C4-2B (cell line): ENCODE data around the gene EBF3.

Experiments used
- H3K27ac ChIP-seq: fragments of 450-650 bp; 2 replicates; pipeline ENCODE4 v1.5.1; 2017
- CTCF ChIP-seq: fragments of 450-650 bp; conservative IDR thresholded peaks from 2 replicates; pipeline ENCODE4 v1.5.1; 2017; ENCODE audit warnings: mild to moderate bottlenecking
- ZFX ChIP-seq: fragments of 450-650 bp; IDR thresholded peaks from 2 replicates; pipeline ENCODE4 v1.6.1; 2017

Gene EBF3

GRCh38 chr10:129793479-129793878, 170.6 kb downstream of the EBF3 start:
- TF ChIP-seq CTCF, result no peak
- TF ChIP-seq ZFX, result no peak
- no peak overlapping the region for H3K27ac ChIP-seq

GRCh38 chr10:129792864-129793263, 171.2 kb downstream of the EBF3 start:
- no peak for TF ChIP-seq CTCF
- no peak for TF ChIP-seq ZFX
- no peak overlapping the region for H3K27ac ChIP-seq

- TF ChIP-seq CTCF (no peak), ZFX (no peak)
- no peak overlapping the region for H3K27ac ChIP-seq
Observed at GRCh38 chr10:129792141-129792540, 171.9 kb downstream of the EBF3 start.

- no peak overlapping the region for H3K27ac ChIP-seq
- no peak for TF ChIP-seq CTCF
- no peak for TF ChIP-seq ZFX
Observed at GRCh38 chr10:129790715-129791446, 173.2 kb downstream of the EBF3 start.

- TF ChIP-seq ZFX (no peak), CTCF (no peak)
- H3K27ac ChIP-seq, result no peak overlapping the region
Observed at GRCh38 chr10:129788215-129788614, 175.9 kb downstream of the EBF3 start.

- H3K27ac ChIP-seq, result no peak overlapping the region
- no peak for TF ChIP-seq CTCF
- TF ChIP-seq ZFX, result no peak
Observed at GRCh38 chr10:129787557-129787956, 176.5 kb downstream of the EBF3 start.

GRCh38 chr10:129786216-129786615, 177.9 kb downstream of the EBF3 start:
- no peak overlapping the region for H3K27ac ChIP-seq

More at GRCh38 chr10:129786216-129786615, 177.9 kb downstream of the EBF3 start:
- TF ChIP-seq CTCF, result no peak
- TF ChIP-seq ZFX, result no peak
